ENCODE data around the gene ELP4.

- TF ChIP-seq EZH2phosphoT487 (IDR thresholded peaks at IDR 0.05; ENCODE audit: borderline replicate concordance, low read length) (no peak), CTCF (conservative IDR thresholded peaks at IDR 0.05; ENCODE audit: low read depth, low read length) (no peak)
These were observed 136.6 kb downstream of the ELP4 start for GRCh38 chr11:31646216-31646615.

All from PC-3 (cell line).